Kidney glomerular epithelial cell (primary cell): ENCODE measurements around the gene DENND10.
"Not testable (repeated sequence)": the region's sequence is repeated elsewhere in the genome, so short reads cannot be mapped to it uniquely, and the experiment has no call there.

Experiments
- DNase-seq: peaks from one replicate; lab custom pipeline; 2025; lab: John Stamatoyannopoulos, UW

The DENND10 gene

DNA sequence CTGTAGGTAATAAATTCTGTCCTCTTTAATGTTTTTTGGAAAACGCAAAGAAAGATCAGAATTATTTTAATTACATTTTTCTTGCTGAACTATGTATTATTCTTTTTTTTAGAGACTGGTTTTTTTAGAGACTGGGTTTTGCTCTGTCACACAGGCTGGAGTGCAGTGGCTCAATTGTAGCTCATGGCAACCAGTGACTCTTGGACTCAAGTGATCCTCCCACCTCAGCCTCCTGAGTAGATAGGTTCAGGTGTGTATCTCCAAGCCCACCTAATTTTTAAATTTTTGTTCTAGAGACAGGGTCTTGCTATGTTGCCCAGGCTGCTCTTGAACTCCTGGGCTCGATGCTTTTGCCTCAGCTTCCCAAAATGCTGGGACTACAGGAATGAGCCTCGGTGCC, 5.3 kb upstream of the DENND10 start:
- DNase-seq = no peak

DNA sequence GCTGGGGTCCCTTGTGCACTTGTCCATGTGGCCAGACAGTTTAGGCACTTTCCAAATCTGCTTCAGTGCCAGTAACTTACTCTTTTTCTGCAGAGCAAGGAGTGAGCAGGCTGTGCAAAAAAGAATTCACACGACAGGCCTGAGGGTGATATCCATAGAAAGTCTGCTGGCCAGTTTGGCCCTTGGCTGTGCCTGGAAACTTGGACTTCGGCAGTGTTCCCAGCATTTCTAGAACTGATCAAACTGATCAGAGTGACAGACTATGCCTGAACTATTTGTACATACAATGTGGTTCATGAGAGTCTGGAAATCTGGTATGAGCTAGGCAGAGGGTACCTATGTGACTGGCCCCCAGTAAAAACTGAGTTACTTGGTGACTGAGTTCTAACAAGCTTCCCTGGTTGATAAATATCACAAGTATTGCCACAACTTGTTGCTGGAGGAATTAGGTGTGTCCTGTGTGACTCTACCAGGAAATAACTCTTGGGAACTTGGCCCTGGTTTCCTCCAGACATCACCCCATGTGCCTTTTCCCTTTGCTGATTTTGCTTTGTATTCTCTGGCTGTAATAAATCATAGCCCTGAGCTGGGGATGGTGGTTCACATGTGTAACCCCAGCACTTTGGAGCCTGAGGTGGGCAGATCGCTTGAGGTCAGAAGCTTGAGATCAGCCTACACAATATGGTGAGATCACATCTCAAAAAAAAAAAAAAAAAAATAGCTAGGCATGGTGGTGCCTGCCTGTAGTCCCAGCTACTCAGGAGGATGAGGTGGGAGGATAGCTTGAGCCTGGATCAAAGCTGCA, 3.3 kb upstream of the DENND10 start:
- no peak for DNase-seq

DNA sequence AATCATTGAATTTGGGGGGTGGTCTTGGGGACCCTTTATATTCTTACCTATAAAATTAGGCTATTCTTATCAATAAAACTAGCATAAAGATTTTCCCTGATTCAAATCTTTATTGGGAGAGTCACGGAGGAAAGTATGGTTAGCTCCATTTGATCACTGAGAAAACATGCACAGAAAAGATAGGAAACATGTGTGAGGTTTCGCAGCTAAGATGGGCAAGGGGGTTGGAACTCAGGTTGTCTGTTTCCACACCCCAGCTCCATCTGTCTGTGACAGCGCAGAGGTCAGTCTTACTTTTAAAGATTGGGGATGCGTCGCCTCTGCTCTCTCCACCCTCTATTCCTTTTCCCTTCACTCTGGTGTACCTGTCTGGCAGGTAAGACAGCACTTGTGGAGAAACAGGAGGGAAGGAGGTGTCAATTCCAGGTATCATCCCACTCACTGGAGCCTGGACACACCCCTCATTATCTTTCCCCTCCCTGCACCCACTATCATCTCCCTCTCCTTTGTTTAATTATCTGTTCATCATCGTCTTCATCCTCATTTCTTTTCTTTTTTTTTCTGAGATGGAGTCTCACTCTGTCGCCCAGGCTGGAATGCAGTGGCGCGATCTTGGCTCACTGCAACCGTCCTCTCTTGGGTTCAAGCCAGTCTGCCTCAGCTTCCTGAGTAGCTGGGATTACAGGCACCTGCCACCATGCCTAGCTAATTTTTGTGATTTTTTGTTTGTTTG, 2.4 kb upstream of the DENND10 start:
- no peak for DNase-seq

DNA sequence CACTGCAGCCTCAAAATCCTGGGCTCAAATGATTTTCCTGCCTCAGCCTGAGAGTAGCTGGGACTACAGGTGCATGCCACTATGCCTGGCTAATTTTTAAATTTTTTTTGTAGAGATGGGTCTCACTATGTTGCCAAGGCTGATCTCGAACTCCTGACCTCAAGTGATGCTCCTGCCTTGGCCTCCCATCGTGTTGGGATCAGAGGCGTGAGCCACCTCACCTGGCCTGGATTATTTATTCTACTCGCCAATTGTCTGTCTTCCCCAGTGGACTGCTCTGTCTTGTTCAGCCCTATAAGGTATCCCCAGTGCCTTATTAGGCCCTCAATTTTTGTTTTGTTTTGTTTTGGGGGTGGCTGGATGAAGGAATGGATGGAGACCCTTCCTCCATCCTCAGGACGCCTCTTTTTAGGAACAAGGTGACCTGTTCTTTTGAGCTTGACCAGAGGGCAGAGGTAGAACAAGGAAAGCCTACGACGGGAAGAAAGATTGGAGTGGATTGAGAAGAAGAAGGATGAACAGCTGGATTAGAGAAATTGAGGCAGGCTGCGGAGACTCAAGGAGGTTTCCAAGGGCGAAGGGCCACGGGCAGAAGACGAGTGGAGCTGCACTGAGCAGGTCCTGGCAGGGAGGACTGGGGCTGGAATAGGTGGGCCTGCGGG, 541 bp upstream of the DENND10 start:
- DNase-seq = no peak

DNA sequence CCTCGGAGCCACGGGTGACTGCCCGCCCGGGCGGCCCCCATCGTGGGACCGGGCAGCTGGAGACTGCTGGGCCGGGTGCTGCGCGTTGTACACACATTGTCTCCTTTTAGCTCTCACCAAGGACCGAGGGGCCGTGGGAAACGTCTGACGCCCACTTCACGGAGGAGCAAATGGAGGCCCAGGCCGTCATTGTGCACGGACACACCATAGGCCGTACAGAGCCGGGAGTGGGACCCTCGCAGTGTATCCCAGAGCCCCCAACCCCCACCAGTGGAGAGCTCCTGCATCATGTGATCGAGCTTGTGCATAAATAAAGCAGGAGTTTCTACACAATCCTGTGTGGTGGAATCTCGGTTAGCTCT, 722 bp downstream of the DENND10 start:
- peak; percentile 30 for DNase-seq

DNA sequence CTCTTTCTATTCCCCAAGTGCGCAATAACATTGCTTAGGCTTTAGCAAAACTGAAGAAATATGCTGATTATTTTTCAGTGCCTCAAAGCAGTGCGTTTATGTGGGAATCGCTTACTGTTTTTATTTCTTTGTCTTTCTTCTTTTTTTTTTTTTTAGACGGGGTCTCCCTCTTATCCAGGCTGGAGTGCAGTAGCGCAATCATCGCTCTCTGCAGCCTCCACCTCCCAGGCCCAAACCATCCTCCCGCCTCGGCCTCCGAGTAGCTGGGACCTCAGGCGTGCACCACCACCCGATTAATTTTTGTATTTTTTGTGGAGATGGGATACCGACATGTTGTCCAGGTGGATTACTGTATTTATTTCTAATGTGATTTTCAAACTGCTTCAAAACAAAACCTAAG, 1.2 kb downstream of the DENND10 start:
- DNase-seq = no peak

DNA sequence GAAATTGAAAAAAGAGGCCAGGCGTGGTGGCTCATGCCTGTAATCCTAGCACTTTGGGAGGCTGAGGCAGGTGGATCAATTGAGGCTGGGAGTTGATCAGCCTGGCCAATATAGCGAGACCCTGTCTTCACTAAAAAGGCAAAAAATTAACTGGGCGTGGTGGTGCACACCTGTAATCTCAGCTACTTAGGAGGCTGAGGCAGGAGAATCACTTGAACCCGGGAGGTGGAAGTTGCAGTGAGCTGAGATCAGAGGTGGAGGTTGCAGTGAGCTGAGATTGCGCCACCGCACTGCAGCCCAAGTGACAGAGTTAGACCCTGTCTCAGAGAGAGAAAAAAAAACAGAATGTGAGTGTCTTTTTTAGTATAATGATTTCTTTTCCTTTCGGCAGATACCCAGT, 2.0 kb downstream of the DENND10 start:
- not testable (repeated sequence) for DNase-seq

DNA sequence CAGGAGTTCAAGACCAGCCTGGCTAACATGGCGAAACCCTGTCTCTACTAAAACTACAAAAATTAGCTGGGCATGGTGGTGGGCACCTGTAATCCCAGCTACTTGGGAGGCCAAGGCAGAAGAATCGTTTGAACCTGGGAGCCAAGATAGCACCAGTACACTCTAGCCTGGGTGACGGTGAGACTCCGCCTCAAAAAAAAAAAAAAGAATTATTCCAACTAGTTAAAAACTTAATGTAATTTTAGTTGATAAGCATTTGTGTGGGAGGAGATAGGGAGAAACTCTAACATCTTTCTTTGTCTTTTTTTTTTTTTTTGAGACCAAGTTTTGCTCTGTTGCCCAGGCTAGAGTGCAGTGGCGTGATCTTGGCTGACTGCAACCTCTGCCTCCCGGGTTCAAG, 3.2 kb downstream of the DENND10 start:
- DNase-seq = not testable (repeated sequence)

DNA sequence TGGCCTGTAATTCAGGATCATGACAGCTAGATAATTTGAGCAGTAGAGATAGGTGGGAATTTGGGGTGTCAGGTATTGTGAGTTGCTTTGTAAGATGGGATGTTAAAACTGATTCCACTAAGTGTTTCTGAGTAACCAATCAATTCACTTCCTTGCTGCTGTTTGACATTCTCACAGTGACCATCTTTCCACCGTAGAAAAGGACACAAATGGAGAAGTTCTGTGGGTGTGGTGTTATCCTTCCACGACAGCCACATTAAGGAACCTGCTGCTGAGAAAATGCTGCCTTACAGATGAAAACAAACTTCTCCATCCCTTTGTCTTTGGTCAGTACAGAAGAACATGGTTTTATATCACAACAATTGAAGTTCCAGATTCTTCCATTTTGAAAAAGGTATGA, 3.9 kb downstream of the DENND10 start:
- DNase-seq = not testable (repeated sequence)

DNA sequence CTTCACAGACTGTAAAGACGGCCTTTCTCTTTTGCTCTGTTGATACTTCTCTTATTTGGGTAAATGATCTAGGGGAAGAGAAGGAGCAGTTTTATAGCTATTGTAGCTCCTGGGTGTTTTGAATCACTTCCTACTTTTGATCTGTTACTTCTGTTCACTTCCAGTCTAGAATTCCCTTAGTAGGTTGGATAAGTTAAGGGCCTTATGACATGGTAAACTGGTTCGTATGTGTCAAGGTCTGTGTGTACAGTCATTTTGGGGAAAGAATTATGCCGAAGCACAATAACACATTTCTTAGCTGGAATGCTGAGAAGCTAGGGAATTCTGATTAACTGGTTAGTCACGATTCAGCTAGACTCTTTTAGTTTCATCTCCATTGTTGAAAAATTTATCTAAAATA, 8.1 kb downstream of the DENND10 start:
- no peak for DNase-seq

DNA sequence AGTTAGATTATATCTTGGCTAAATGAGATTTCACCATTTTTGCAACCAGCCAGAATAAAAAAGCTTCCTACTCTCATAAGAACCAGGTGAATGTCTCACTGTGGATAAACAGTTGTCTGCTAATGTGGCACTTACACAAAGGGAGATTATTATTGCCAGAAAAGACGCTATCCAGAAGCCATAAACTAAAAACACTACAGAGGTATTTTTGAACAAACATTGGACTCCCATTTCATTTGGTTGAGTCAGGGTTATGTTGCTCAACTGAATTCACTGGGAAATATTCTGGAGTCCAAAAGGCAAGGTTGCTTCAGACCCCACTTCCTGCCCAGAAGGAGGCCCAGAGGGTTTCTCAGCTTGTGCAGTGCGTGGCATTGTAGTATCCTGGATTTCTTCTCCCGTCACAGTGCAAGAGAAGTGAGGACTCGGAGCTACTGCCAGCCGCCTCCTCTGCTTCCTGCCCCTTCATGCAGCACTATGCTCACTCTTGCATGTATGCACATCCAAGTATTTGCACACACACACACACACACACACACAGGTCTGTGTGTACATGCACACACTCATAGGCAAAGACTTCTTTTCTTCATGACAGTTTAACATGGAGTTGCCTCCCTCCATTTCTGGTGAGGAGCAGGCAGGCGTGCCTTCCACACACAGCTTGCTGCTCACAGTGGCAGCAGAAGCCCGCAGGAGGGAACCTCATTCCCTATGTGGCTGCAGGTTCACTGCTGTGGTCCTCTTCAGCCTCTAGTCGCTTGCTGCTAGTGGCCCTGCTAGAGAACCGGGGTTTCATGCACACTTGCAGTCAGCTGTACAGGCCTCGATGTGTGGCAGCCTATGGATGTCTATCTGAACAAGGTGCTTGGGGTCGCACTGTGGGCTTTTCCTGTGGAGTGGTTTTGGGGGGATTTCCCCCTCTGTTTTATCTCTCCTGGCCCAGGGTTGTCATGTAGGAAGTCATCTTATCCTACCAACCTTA, 10.1 kb downstream of the DENND10 start:
- no peak for DNase-seq

DNA sequence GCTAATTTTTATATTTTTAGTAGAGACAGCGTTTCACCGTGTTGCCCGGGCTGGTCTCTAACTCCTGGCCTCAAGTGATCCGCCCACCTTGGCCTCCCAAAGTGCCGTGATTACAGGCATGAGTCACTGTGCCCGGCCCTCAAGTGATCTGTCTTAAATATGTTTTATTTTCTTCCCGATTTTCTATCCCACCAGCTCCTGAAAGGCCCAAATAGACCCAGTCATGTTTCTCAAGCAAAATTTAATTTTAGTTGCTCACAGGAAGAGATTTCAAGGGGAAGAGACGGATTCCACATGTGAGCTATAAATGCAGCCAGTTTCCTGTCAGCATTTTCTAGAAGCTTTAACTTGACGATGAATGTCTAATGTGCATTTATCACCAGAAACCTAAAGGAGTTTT, 12.0 kb downstream of the DENND10 start:
- no peak for DNase-seq

DNA sequence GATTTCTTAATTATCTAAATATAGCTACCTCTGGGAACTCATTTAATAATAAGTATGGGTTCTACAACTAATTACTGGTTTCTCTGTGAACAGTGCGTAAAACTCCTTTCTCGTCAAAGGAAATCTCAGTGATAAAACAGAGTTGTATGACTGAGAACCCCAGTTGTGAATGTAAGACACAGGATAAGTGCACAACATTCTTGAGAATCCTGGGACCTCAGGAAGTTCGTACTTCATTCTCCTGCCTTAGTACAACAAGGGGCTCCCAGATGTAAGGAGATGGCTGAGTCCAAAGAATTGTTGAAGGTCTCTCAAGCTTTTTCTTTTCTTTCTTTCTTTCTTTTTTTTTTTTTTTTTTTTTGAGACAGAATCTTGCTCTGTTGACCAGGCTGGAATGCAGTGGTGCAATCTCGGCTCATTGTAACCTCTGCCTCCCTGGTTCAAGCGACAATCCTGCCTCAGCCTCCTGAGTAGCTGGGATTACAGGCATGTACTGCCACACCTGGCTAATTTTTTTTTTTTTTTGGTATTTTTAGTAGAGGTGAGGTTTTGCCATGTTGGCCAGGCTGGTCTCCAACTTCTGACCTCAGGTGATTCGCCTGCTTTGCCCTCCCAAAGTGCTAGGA, 12.5 kb downstream of the DENND10 start:
- no peak for DNase-seq

DNA sequence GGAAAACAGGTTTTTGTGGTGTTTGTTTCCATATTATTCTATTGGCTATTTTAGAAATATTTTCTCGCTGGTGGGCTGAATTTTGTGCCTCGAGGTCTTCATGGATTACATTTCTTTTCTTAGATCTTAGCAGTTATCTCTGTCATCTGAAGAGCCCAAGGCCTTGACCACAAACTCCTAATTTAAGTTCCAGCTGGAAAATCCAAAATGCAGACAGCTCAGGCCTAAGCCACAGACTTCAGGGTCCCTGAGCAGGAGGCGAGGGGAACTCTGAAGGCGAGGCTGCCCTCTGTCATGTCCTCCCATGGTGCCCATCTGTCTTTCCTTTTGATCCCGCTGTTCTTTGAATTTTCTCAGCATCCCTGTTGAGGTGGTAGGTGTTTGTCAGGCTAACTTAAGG, 14.3 kb downstream of the DENND10 start:
- no peak for DNase-seq

DNA sequence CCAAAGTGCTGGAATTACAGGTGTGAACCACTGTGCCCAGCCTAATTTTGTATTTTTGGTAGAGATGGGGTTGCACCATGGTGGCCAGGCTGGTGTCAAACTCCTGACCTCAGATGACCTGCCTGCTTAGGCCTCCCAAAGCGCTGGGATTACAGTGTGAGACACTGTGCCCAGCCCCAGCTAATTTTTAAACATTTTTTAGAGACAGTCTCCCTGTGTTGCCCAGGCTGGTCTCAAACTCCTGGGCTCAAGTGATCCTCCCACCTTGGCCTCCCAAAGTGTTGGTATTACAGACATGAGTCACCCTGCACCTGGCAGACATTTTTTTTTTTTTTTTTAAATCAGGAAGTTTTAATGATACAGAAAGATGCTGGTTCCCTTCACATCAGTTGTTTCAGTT, 15.5 kb downstream of the DENND10 start:
- DNase-seq = no peak

DNA sequence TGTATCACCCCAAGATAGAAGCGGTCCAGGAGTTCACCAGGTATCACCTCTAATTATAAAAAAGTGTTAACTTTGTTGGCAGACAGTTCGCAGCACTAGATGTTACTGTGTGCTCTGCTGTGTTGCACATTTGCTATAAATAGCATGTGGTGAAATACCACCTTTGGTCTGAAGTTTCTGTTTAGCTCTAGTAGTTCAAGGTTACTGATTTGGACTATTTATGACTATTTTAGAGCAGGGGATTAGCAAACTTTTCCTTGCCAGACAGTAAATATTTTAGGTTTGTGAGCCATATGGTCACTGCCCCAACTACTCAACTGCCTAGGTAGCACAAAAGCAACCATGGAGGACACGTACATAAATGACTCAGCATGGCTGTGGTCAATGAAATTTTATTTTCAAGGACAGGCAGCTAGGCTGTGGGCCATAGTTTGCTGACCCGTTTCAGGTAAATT, 16.5 kb downstream of the DENND10 start:
- no peak for DNase-seq

DNA sequence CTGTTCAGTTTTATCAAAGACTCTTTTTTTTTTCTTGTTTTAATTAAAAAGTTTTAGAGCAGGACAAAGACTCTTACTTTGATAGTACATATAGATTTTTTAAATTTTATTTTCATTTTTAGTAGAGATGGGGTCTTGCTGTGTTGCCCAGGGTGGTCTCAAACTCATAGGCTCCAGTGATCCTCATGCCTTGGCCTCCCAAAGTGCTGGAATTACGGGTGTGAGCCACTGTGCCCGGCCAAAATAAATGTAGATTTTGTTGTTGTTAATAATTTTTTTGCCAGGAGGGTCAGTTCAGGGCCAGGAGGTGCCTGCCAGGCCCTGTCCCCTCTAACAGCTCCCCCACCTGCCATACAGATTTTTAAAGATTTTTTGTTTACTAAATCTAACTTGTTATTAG, 17.0 kb downstream of the DENND10 start:
- DNase-seq = no peak

DNA sequence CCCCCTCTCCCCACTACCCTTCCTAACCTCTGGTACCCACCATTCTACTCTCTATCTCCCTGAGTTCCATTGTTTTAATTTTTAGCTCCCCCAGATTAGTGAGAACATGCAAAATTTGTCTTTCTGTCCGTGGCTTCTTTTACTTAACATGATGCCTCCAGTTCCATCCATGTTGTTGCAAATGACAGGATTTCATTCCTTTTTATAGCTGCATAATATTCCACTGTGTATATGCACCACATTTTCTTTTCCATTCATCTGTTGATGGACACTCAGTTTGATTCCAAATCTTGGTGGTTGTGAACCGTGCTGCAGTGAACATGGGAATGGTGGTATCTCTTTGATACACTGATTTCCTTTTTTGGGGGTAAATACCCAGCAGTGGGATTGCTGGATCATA, 22.0 kb downstream of the DENND10 start:
- no peak for DNase-seq

DNA sequence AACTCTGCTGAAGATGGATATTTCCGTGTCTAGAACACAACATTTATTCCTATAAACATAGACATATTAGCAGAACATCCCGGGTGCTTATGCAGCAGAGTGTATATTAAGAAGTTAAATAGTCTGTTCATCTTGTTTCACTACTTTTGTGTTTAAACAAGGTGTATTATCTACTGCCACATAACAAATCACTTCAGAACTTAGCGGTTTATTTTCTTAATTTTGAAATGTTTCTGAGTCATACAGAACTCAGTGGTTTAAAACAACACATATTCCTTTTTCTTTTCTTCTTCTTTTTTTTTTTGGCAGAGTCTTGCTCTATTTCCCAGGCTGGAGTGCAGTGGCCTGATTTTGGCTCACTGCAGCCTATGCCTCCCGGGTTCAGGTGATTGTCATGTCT, 25.8 kb downstream of the DENND10 start:
- no peak for DNase-seq

DNA sequence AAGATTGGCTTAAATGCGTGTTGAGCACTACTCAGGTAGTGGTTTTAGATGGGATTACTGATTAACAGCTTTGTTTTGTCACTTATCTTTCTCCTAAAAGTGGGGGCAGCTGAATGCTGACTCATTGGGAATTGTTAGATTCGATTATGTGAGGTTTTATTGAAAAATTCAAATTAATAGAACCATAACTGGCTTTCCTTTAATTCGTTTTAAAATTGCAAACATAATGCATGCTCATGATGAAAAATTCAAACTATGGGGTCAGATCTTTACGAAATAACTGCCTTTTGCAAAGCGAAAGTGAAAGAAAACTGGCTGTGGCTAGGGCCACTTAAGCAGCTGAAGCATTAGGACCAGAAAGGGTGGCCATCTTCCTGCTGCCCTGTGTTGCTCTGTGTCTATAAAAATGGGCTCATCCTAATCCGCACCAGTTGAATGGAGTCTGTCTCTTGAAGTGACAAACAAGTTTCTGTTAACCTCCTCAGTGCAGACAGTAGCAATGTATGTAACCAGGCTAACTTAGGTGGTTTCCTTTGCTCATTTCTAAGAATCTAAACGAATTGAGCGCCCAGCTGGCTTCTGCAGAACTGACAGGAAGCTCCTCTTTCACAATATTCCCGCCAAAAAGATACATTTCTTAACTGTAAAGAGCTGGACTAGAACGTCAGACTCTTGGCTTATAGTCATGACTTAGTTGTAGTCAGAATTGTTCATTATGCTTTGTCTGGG, 27.8 kb downstream of the DENND10 start:
- peak; percentile 48 for DNase-seq
